Effector memory CD4-positive, alpha-beta T cell (primary cell): ENCODE results near the gene ANKS1B.

Experiments used
- DNase-seq, 3 donors: peaks; one replicate each; pipeline ENCODE4 v3.0.0-alpha.2; 2020
- H3K27ac ChIP-seq: 2 replicates; pipeline ENCODE4 v1.7.0; 2013; ENCODE audit warnings: mild to moderate bottlenecking, low read length, moderate library complexity; ENCODE audit not compliant: insufficient read depth, poor library complexity, severe bottlenecking
- H3K27me3 ChIP-seq: replicated peaks from 2 replicates; pipeline ENCODE4 v1.7.0; 2013; ENCODE audit warnings: mild to moderate bottlenecking, low read length; ENCODE audit not compliant: insufficient read depth, control insufficient read depth, poor library complexity, severe bottlenecking
- H3K36me3 ChIP-seq: 2 replicates; pipeline ENCODE4 v1.7.0; 2013; ENCODE audit warnings: mild to moderate bottlenecking, low read length, moderate library complexity; ENCODE audit not compliant: control insufficient read depth, insufficient read depth
- H3K4me1 ChIP-seq: 2 replicates; pipeline ENCODE4 v1.7.0; 2013; ENCODE audit warnings: low read length, mild to moderate bottlenecking; ENCODE audit not compliant: control insufficient read depth, insufficient read depth, poor library complexity, severe bottlenecking
- H3K4me3 ChIP-seq: 2 replicates; pipeline ENCODE4 v1.7.0; 2013; ENCODE audit warnings: low read length, low read depth, mild to moderate bottlenecking; ENCODE audit not compliant: insufficient read depth, poor library complexity, severe bottlenecking
- H3K9me3 ChIP-seq: 2 replicates; pipeline ENCODE4 v1.7.0; 2013; ENCODE audit warnings: mild to moderate bottlenecking, low read length, moderate library complexity; ENCODE audit not compliant: control insufficient read depth

ANKS1B gene

GRCh38 chr12:99455350-99456035 is 529.2 kb downstream of the ANKS1B start:
- H3K4me3 ChIP-seq, result no peak overlapping the region
- no peak overlapping the region for H3K27ac ChIP-seq
- DNase-seq, result no peak
- no peaks in the 10 kb centered on the region for H3K4me1 ChIP-seq
- H3K9me3 ChIP-seq, result no peaks in the 10 kb centered on the region
- no peaks in the 10 kb centered on the region for H3K27me3 ChIP-seq
- H3K36me3 ChIP-seq, result no peaks in the 10 kb centered on the region

- Histone ChIP-seq H3K27ac (no peak overlapping the region), H3K9me3 (no peaks in the 10 kb centered on the region)
- DNase-seq, result no peak
Measured at GRCh38 chr12:99454539-99455172, 530.1 kb downstream of the ANKS1B start.

GRCh38 chr12:99453836-99454538 is 530.7 kb downstream of the ANKS1B start:
- no peaks in the 10 kb centered on the region for H3K27me3 ChIP-seq
- no peak overlapping the region for H3K4me3 ChIP-seq
- DNase-seq, result no peak
- H3K9me3 ChIP-seq, result no peaks in the 10 kb centered on the region
- no peaks in the 10 kb centered on the region for H3K4me1 ChIP-seq
- no peak overlapping the region for H3K27ac ChIP-seq
- H3K36me3 ChIP-seq, result no peaks in the 10 kb centered on the region

More at GRCh38 chr12:99454539-99455172, 530.1 kb downstream of the ANKS1B start:
- Histone ChIP-seq H3K4me3 (no peak overlapping the region), H3K4me1 (no peaks in the 10 kb centered on the region), H3K36me3 (no peaks in the 10 kb centered on the region), H3K27me3 (no peaks in the 10 kb centered on the region)

GRCh38 chr12:99450036-99450630 is 534.6 kb downstream of the ANKS1B start:
- Histone ChIP-seq H3K9me3 (no peaks in the 10 kb centered on the region), H3K27me3 (no peaks in the 10 kb centered on the region), H3K4me1 (no peaks in the 10 kb centered on the region), H3K36me3 (no peaks in the 10 kb centered on the region), H3K4me3 (no peak overlapping the region), H3K27ac (no peak overlapping the region)
- no peak for DNase-seq

GRCh38 chr12:99444859-99445316 is 539.8 kb downstream of the ANKS1B start:
- Histone ChIP-seq H3K36me3 (no peaks in the 10 kb centered on the region), H3K4me1 (no peaks in the 10 kb centered on the region), H3K27me3 (no peaks in the 10 kb centered on the region), H3K4me3 (no peak overlapping the region), H3K9me3 (no peaks in the 10 kb centered on the region), H3K27ac (no peak overlapping the region)
- no peak for DNase-seq

GRCh38 chr12:99442758-99443157 is 542.0 kb downstream of the ANKS1B start:
- no peak overlapping the region for H3K4me3 ChIP-seq
- H3K27ac ChIP-seq, result no peak overlapping the region
- no peaks in the 10 kb centered on the region for H3K36me3 ChIP-seq
- H3K9me3 ChIP-seq, result no peaks in the 10 kb centered on the region
- H3K4me1 ChIP-seq, result no peaks in the 10 kb centered on the region
- H3K27me3 ChIP-seq, result no peaks in the 10 kb centered on the region
- no peak for DNase-seq

- H3K9me3 ChIP-seq, result no peaks in the 10 kb centered on the region
- no peak overlapping the region for H3K4me3 ChIP-seq
- no peaks in the 10 kb centered on the region for H3K4me1 ChIP-seq
- H3K36me3 ChIP-seq, result no peaks in the 10 kb centered on the region
- H3K27me3 ChIP-seq, result no peaks in the 10 kb centered on the region
- DNase-seq, result no peak
- H3K27ac ChIP-seq, result no peak overlapping the region
Measured at GRCh38 chr12:99439399-99439798, 545.3 kb downstream of the ANKS1B start.

GRCh38 chr12:99436584-99436983 is 548.2 kb downstream of the ANKS1B start:
- DNase-seq, result no peak
- Histone ChIP-seq H3K27ac (no peak overlapping the region), H3K36me3 (no peaks in the 10 kb centered on the region), H3K9me3 (no peaks in the 10 kb centered on the region), H3K4me1 (no peaks in the 10 kb centered on the region), H3K4me3 (no peak overlapping the region), H3K27me3 (no peaks in the 10 kb centered on the region)

- H3K9me3 ChIP-seq, result no peaks in the 10 kb centered on the region
- DNase-seq, result no peak
- H3K4me3 ChIP-seq, result no peak overlapping the region
- no peaks in the 10 kb centered on the region for H3K27me3 ChIP-seq
- H3K36me3 ChIP-seq, result no peaks in the 10 kb centered on the region
- no peak overlapping the region for H3K27ac ChIP-seq
- H3K4me1 ChIP-seq, result no peaks in the 10 kb centered on the region
Measured at GRCh38 chr12:99435095-99435791, 549.5 kb downstream of the ANKS1B start.
